ENCODE data around the gene NACC2.

Gene NACC2

DNA sequence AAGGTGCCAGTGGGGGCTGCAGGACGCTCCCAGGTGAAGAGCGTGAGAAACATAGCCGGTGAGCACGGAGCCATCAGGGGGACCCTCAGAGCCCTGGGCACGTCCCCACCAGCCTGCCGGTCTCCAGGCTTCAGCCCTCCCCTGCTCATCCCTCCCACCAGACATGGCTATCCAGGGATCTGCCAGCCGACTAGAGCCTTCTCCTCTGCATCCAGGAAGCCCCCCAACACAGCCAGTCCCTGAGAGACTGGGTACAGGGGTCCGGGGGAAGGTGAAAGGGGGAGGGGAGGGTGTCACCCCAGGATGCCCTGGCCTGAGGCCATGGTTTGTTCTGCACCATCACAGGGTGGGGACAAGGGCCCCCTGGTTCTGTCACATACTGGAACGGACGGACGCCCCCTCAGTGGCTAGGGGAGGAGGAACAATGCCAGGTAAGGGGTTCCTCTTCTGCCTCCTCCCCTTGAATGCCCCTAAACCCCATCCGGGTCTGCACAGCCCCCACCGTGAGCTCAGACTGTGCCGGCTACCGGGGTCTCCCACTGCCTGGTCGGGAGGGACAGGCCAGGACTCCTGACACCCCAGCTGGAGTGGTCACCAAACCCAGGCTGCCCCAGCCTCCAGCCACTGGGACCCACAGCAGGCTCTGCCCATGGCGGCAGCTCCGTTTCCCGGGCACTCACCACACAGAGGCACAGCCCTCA lies 34.3 kb downstream of the NACC2 start:
- intact Hi-C loops (cut with micrococcal nuclease), result no loop called here
- Mint-ChIP-seq H3K36me3 (ENCODE audit: low read depth) (peaks cover 33% of the 10 kb centered on the region), H3K4me1 (ENCODE audit: low read depth) (peaks cover 75% of the 10 kb centered on the region), H3K27me3 (peaks cover 4% of the 10 kb centered on the region), H3K4me3 (no peak overlapping the region), H3K9me3 (no peaks in the 10 kb centered on the region), H3K27ac (peak overlapping the region; percentile 45)

- H3K27ac Mint-ChIP-seq, result peak overlapping the region; percentile 45
- H3K4me3 Mint-ChIP-seq, result no peak overlapping the region
- H3K36me3 Mint-ChIP-seq (ENCODE audit: low read depth), result peaks cover 33% of the 10 kb centered on the region
- no peaks in the 10 kb centered on the region for H3K9me3 Mint-ChIP-seq
- peaks cover 80% of the 10 kb centered on the region for H3K4me1 Mint-ChIP-seq (ENCODE audit: low read depth)
- peaks cover 4% of the 10 kb centered on the region for H3K27me3 Mint-ChIP-seq
- intact Hi-C loops (cut with micrococcal nuclease), result loop anchor here (1.0 kb wide), 1 partner anchor 7 kb away; no protein-coding TSS in a partner anchor
These were observed 35.0 kb downstream of the NACC2 start for GRCh38 chr9:136059851-136060670.

- peaks cover 39% of the 10 kb centered on the region for H3K36me3 Mint-ChIP-seq (ENCODE audit: low read depth)
- peak overlapping the region; percentile 45 for H3K27ac Mint-ChIP-seq
- H3K9me3 Mint-ChIP-seq, result no peaks in the 10 kb centered on the region
- intact Hi-C loops (cut with micrococcal nuclease), result loop anchor here (1.0 kb wide), 1 partner anchor 8 kb away; no protein-coding TSS in a partner anchor
- peaks cover 87% of the 10 kb centered on the region for H3K4me1 Mint-ChIP-seq (ENCODE audit: low read depth)
- no peak overlapping the region for H3K4me3 Mint-ChIP-seq
- peaks cover 6% of the 10 kb centered on the region for H3K27me3 Mint-ChIP-seq
These were observed 35.7 kb downstream of the NACC2 start for GRCh38 chr9:136059321-136059791.

GRCh38 chr9:136058801-136059302 lies 36.2 kb downstream of the NACC2 start:
- Mint-ChIP-seq H3K4me1 (ENCODE audit: low read depth) (peaks cover 92% of the 10 kb centered on the region), H3K27ac (peak overlapping the region; percentile 17), H3K27me3 (peaks cover 6% of the 10 kb centered on the region), H3K4me3 (no peak overlapping the region), H3K36me3 (ENCODE audit: low read depth) (peaks cover 39% of the 10 kb centered on the region), H3K9me3 (no peaks in the 10 kb centered on the region)
- intact Hi-C loops (cut with micrococcal nuclease), result loop anchor here (1.0 kb wide), 1 partner anchor 8 kb away; no protein-coding TSS in a partner anchor

- H3K36me3 Mint-ChIP-seq (ENCODE audit: low read depth), result peaks cover 37% of the 10 kb centered on the region
- peaks cover 6% of the 10 kb centered on the region for H3K27me3 Mint-ChIP-seq
- H3K4me1 Mint-ChIP-seq (ENCODE audit: low read depth), result peaks cover 98% of the 10 kb centered on the region
- intact Hi-C loops (cut with micrococcal nuclease), result no loop called here
- no peaks in the 10 kb centered on the region for H3K9me3 Mint-ChIP-seq
- H3K4me3 Mint-ChIP-seq, result no peak overlapping the region
- H3K27ac Mint-ChIP-seq, result no peak overlapping the region
These were observed 37.0 kb downstream of the NACC2 start for GRCh38 chr9:136058084-136058483.

GRCh38 chr9:136057236-136058081 lies 37.6 kb downstream of the NACC2 start:
- H3K4me3 Mint-ChIP-seq, result no peak overlapping the region
- peaks cover 30% of the 10 kb centered on the region for H3K36me3 Mint-ChIP-seq (ENCODE audit: low read depth)
- no peaks in the 10 kb centered on the region for H3K9me3 Mint-ChIP-seq
- intact Hi-C loops (cut with micrococcal nuclease), result no loop called here
- peaks cover 99% of the 10 kb centered on the region for H3K4me1 Mint-ChIP-seq (ENCODE audit: low read depth)
- no peak overlapping the region for H3K27ac Mint-ChIP-seq
- peaks cover 6% of the 10 kb centered on the region for H3K27me3 Mint-ChIP-seq

GRCh38 chr9:136056546-136057235 lies 38.4 kb downstream of the NACC2 start:
- intact Hi-C loops (cut with micrococcal nuclease), result no loop called here
- peaks cover 98% of the 10 kb centered on the region for H3K4me1 Mint-ChIP-seq (ENCODE audit: low read depth)
- H3K36me3 Mint-ChIP-seq (ENCODE audit: low read depth), result peaks cover 23% of the 10 kb centered on the region
- H3K27ac Mint-ChIP-seq, result no peak overlapping the region
- H3K9me3 Mint-ChIP-seq, result no peaks in the 10 kb centered on the region
- H3K4me3 Mint-ChIP-seq, result no peak overlapping the region
- peaks cover 6% of the 10 kb centered on the region for H3K27me3 Mint-ChIP-seq

DNA sequence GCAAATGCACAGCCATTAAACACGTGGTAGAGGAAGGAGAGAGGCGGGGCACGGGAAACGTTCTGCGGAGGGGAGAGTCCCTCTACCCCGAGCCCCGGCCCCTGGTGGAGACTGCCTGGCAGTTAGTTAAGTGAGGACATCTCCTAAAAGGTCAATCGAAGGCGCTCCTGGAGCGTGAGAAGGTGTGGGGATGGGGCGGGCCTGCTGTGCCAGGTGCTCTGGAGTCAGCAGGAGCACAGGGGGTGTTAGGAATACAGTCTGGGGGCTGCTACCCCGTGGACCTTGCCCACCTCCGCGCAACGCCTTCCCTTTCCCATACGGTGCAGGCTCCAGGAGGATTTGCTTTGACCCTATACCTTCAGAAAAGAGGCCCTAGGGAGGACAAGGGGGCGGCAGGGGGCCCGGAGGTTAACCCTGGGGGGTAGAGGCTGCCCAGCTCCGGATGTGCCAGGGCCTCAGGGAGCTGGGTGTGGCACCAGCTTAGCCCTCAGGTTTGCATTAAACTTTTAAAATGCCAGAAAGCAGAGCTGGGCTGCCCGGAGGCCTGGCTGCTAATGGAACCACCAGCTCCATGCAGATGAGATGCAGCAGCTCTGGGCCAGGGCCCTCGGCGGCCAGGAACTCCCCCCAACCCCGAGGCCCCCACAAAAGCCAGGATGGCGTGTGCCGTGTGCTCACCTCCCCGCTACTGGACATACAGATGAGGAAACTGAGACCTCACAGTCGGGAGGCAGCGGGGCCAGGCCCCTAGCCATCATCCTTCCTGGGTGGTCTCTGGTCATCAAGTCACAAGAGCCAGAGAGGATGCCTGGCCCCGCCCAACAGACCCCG lies 39.2 kb downstream of the NACC2 start:
- no peaks in the 10 kb centered on the region for H3K9me3 Mint-ChIP-seq
- H3K27me3 Mint-ChIP-seq, result peaks cover 6% of the 10 kb centered on the region
- H3K27ac Mint-ChIP-seq, result no peak overlapping the region
- intact Hi-C loops (cut with micrococcal nuclease), result no loop called here
- H3K36me3 Mint-ChIP-seq (ENCODE audit: low read depth), result peaks cover 15% of the 10 kb centered on the region
- H3K4me3 Mint-ChIP-seq, result no peak overlapping the region
- H3K4me1 Mint-ChIP-seq (ENCODE audit: low read depth), result peaks cover 94% of the 10 kb centered on the region

DNA sequence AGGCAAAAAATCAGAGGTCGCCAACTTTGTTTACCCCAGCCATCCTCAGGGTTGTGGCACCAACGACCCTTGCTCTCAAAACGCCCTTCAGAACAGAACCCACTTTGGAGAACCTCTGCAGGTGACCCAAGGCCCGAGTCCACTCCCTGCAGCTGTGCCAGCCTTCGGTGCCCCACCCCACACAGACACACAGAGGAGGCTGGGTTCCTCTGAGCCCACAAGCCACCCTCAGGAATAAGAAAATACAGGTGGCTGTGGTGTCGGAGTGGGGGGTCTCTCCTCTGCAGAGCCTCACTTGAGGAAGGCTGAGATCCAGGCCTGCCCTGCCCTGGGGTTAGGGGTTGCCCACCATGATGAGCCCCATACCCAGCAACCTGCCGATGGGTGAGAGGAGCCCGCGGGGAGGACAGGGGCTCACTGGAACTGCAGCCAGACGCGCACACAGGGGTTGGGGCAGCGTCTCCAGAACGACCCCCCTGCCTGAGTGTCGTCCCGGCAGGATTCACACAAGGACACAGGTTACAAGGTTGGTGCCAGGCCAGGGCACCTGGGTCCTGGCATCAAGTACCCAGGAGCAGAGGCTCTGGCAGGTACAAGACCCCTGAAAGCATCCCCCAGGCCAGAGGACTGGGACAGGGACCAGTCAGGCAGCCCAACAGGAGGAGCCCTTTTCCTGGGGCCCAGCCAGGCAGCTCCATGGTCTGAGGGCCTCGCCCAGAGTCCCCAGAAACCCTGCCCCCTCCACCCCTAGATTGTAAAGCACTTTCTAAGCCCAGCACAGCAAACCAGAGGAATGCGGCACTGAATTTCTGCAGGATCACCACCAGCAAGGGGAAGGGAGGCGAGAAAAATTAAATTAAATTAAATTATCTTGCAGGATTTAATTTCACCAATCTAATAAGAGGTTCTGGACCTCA lies 40.0 kb downstream of the NACC2 start:
- intact Hi-C loops (cut with micrococcal nuclease), result no loop called here
- Mint-ChIP-seq H3K9me3 (no peaks in the 10 kb centered on the region), H3K27me3 (peaks cover 6% of the 10 kb centered on the region), H3K4me1 (ENCODE audit: low read depth) (peaks cover 92% of the 10 kb centered on the region), H3K4me3 (no peak overlapping the region), H3K36me3 (ENCODE audit: low read depth) (peaks cover 19% of the 10 kb centered on the region), H3K27ac (no peak overlapping the region)

DNA sequence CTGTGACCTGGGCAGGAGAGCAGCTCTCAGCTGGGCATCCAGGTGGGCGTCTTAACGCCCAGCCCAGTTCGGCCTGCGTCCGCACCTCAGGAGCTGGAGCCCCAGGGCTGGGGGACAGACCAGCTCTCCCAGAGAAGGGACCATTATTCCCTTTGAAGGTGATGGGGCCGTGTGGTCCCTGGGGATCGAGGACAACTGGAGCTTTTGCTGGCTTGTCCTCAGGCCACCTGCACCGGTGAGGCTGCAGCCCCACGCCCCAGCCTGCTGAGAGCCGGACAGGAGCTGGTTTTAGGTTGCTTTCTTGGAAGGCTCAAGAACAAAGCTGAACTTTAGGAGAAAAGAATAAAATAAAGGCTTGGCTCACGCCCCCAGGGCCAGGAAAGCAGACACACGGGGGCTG lies 40.9 kb downstream of the NACC2 start:
- Mint-ChIP-seq H3K36me3 (ENCODE audit: low read depth) (peaks cover 28% of the 10 kb centered on the region), H3K27me3 (peaks cover 6% of the 10 kb centered on the region), H3K4me3 (no peak overlapping the region), H3K9me3 (no peaks in the 10 kb centered on the region), H3K4me1 (ENCODE audit: low read depth) (peaks cover 93% of the 10 kb centered on the region), H3K27ac (no peak overlapping the region)
- intact Hi-C loops (cut with micrococcal nuclease), result no loop called here

DNA sequence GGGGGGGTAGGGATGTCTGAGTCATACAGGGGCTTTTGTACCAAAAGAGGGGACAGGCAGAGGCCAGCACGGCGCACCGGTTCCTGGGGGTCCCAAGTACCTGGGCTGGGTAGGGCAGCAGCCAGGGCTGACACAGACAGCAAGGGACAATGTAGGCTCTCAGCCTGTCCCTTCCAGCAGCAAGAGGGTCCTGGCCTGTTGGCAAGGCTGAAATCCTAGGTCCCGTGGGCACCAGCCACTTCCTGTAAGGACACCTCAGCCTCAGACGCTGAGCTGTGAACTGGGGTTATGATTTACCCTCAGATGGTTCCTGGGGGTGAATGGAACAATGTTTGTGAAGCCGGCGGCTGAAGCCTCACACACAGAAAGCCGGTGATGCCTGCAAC lies 41.3 kb downstream of the NACC2 start:
- intact Hi-C loops (cut with micrococcal nuclease), result no loop called here
- Mint-ChIP-seq H3K4me3 (no peak overlapping the region), H3K27me3 (peaks cover 6% of the 10 kb centered on the region)

More for the DNA sequence above, 41.3 kb downstream of the NACC2 start:
- Mint-ChIP-seq H3K4me1 (ENCODE audit: low read depth) (peaks cover 93% of the 10 kb centered on the region), H3K27ac (no peak overlapping the region), H3K36me3 (ENCODE audit: low read depth) (peaks cover 32% of the 10 kb centered on the region), H3K9me3 (no peaks in the 10 kb centered on the region)

All from dendritic cell treated with granulocyte-macrophage colony-stimulating factor and Interleukin-4, amounts not matched to agents 40 ng/mL and 50 ng/mL, for 4 days (primary cell).